ENCODE measurements around the gene PACC1.

Gene PACC1

DNA sequence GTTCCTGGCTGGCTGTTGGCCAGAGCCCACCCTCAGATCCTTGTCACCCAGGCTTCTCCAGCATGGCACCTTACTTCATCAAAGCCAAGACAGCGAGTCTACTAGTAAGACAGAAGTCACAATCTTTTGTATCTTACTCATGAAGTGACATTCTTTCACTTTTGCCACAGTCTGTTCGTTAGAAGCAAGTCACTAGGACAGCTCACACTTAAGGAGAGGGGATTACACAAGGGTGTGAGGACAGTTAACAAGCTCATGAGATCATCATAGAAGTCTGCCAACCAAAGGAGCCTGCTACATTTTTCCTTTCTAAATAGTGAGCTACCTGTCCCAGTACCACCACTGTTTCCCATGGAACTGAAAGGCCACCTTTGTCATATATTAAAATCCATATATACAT, 61.5 kb downstream of the PACC1 start:
- Histone ChIP-seq H3K79me2 (ENCODE audit: insufficient read depth, low read depth) (no peaks in the 10 kb centered on the region), H3K4me1 (ENCODE audit: low read depth, poor library complexity, severe bottlenecking) (no peaks in the 10 kb centered on the region), H3K27me3 (ENCODE audit: insufficient read depth, low read depth) (no peaks in the 10 kb centered on the region), H3K27ac (no peak overlapping the region), H3K36me3 (ENCODE audit: insufficient read depth) (no peaks in the 10 kb centered on the region), H2AFZ (ENCODE audit: low read depth) (no peak overlapping the region), H3K4me3 (IDR thresholded peaks at IDR 0.05; ENCODE audit: insufficient read depth, low read depth, low read length) (no peak overlapping the region), H3K4me2 (no peak overlapping the region), H3K9ac (no peak overlapping the region), H4K20me1 (ENCODE audit: insufficient read depth) (no peaks in the 10 kb centered on the region)
- TF ChIP-seq, protein P1, sequence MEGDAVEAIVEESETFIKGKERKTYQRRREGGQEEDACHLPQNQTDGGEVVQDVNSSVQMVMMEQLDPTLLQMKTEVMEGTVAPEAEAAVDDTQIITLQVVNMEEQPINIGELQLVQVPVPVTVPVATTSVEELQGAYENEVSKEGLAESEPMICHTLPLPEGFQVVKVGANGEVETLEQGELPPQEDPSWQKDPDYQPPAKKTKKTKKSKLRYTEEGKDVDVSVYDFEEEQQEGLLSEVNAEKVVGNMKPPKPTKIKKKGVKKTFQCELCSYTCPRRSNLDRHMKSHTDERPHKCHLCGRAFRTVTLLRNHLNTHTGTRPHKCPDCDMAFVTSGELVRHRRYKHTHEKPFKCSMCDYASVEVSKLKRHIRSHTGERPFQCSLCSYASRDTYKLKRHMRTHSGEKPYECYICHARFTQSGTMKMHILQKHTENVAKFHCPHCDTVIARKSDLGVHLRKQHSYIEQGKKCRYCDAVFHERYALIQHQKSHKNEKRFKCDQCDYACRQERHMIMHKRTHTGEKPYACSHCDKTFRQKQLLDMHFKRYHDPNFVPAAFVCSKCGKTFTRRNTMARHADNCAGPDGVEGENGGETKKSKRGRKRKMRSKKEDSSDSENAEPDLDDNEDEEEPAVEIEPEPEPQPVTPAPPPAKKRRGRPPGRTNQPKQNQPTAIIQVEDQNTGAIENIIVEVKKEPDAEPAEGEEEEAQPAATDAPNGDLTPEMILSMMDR (conservative IDR thresholded peaks at IDR 0.05; ENCODE audit: low read depth, low read length): no peak

DNA sequence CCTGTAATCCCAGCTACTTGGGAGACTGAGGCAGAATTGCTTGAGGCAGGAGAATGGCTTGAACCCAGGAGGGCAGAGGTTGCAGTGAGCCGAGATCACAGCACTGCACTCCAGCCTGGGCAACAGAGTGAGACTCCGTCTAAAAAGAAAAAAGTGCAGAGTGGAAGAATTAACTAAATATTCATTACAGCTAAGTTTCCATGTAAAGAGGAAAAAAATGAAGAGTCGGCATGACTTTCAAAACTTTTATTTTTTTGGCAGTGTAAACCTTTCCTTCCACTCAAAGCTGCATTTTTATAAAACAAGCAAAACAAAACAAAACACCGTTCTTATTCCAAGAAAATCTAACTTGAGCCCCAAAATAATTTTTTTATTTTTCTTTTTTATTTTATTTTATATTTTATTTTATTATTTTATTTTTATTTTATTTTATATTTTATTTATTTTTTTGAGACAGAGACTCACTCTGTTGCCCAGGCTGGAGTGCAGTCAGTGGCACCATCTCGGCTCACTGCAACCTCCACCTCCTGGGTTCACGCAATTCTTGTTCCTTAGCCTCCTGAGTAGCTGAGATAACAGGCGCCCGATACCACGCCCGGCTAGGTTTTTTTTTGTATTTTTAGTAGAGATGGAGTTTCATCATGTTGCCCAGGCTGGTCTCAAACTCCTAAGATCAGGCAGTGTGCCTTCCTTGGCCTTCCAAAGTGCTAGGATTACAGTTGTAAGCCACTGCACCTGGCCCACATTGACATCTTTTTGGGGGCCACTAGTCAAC, 62.9 kb downstream of the PACC1 start:
- no peak overlapping the region for H3K9ac ChIP-seq
- H3K27me3 ChIP-seq (ENCODE audit: insufficient read depth, low read depth): no peaks in the 10 kb centered on the region
- TF ChIP-seq, protein P1 (conservative IDR thresholded peaks at IDR 0.05; ENCODE audit: low read depth, low read length): no peak
- no peaks in the 10 kb centered on the region for H3K79me2 ChIP-seq (ENCODE audit: insufficient read depth, low read depth)
- no peak overlapping the region for H3K4me3 ChIP-seq (IDR thresholded peaks at IDR 0.05; ENCODE audit: insufficient read depth, low read depth, low read length)
- H3K4me2 ChIP-seq: no peak overlapping the region
- no peaks in the 10 kb centered on the region for H3K36me3 ChIP-seq (ENCODE audit: insufficient read depth)
- H3K27ac ChIP-seq: no peak overlapping the region
- H4K20me1 ChIP-seq (ENCODE audit: insufficient read depth): no peaks in the 10 kb centered on the region
- H2AFZ ChIP-seq (ENCODE audit: low read depth): no peak overlapping the region
- H3K4me1 ChIP-seq (ENCODE audit: low read depth, poor library complexity, severe bottlenecking): no peaks in the 10 kb centered on the region

DNA sequence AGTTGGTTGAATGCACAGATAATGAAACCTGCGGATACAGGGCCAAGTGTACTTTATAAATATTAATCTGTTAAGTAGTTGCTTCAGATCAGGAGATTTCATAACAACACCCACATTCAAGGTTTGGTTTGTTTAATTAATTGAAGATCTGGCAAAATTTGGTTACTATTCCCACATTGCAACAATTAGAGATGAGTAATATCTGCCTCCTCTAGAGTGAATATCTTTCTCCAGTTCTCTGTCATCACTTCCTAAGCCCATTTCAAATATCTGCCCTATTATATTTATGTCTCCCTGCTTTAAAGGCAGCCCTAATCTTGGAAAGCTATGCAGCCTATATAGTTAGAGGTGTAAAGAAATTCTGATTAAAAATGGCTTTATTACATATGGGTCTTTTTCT, 68.1 kb downstream of the PACC1 start:
- Histone ChIP-seq H2AFZ (ENCODE audit: low read depth) (no peak overlapping the region), H3K79me2 (ENCODE audit: insufficient read depth, low read depth) (no peaks in the 10 kb centered on the region), H3K27ac (no peak overlapping the region), H3K4me2 (no peak overlapping the region), H3K9ac (no peak overlapping the region), H3K4me1 (ENCODE audit: low read depth, poor library complexity, severe bottlenecking) (no peaks in the 10 kb centered on the region), H3K27me3 (ENCODE audit: insufficient read depth, low read depth) (no peaks in the 10 kb centered on the region), H3K36me3 (ENCODE audit: insufficient read depth) (no peaks in the 10 kb centered on the region), H4K20me1 (ENCODE audit: insufficient read depth) (no peaks in the 10 kb centered on the region), H3K4me3 (IDR thresholded peaks at IDR 0.05; ENCODE audit: insufficient read depth, low read depth, low read length) (no peak overlapping the region)
- TF ChIP-seq, protein P1 (conservative IDR thresholded peaks at IDR 0.05; ENCODE audit: low read depth, low read length): no peak

DNA sequence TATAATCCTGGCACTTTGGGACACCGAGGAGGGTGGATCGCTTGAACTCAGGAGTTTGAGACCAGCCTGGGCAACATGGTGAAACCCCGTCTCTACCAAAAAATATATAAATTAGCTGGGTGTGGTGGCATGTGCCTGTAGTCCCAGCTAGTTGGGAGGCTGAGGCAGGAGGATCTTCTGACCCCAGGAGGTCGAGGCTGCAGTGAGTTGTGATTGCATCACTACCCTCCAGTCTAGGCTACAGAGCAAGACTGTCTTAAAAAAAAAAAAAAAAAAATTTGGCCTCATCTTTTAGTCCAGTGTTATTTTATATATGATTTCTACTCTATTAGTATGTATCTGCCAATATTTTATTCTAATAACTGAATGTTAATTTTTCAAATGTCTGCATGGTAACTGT, 69.8 kb downstream of the PACC1 start:
- H4K20me1 ChIP-seq (ENCODE audit: insufficient read depth): no peaks in the 10 kb centered on the region
- no peak overlapping the region for H3K4me2 ChIP-seq
- no peaks in the 10 kb centered on the region for H3K79me2 ChIP-seq (ENCODE audit: insufficient read depth, low read depth)
- H3K4me3 ChIP-seq (IDR thresholded peaks at IDR 0.05; ENCODE audit: insufficient read depth, low read depth, low read length): no peak overlapping the region
- H3K27me3 ChIP-seq (ENCODE audit: insufficient read depth, low read depth): no peaks in the 10 kb centered on the region
- H3K27ac ChIP-seq: no peak overlapping the region
- H3K4me1 ChIP-seq (ENCODE audit: low read depth, poor library complexity, severe bottlenecking): no peaks in the 10 kb centered on the region
- H3K9ac ChIP-seq: no peak overlapping the region
- H3K36me3 ChIP-seq (ENCODE audit: insufficient read depth): no peaks in the 10 kb centered on the region
- TF ChIP-seq, protein P1 (conservative IDR thresholded peaks at IDR 0.05; ENCODE audit: low read depth, low read length): no peak
- no peak overlapping the region for H2AFZ ChIP-seq (ENCODE audit: low read depth)

All from KMS-11 (cell line).